Panc1 (cell line): ENCODE results near the gene S100A2. TPM values are rescaled to one million over a fixed set of nuclear protein-coding genes. Genes with fewer than 3 reads are reported as not detected.
"Not testable (repeated sequence)": the region's sequence is repeated elsewhere in the genome, so short reads cannot be mapped to it uniquely, and the experiment has no call there.

Experiments used
- ATAC-seq: fragments of 200-7000 bp; cut with Tn5 transposase; 2 replicates; pipeline ENCODE4 v1.9.1; 2020; ENCODE audit warnings: mild to moderate bottlenecking, moderate library complexity
- BruUV-seq: library from RNA; stranded (reverse); fragments of 400-500 nt; replicated peaks from 2 replicates; lab custom pipeline; 2021; lab: Mats Ljungman, UMichigan
- CTCF ChIA-PET: fragments of 300-600 bp; sonication (Branson Sonifier 250); formaldehyde crosslinking; loops from one replicate; lab custom pipeline; 2022; ENCODE audit warnings: antibody characterized with exemption; lab: Charles Lee
- POLR2A ChIA-PET: fragments of 300-600 bp; sonication (Branson Sonifier 250); formaldehyde crosslinking; loops from one replicate; lab custom pipeline; 2022; ENCODE audit warnings: antibody characterized with exemption; lab: Charles Lee
- DNase-seq: peaks from one replicate; pipeline ENCODE4 v3.0.0-alpha.2; 2010; ENCODE audit warnings: low read depth, low spot score
- H3K27ac ChIP-seq: 2 replicates; pipeline ENCODE4 v1.5.1; 2011; ENCODE audit warnings: mild to moderate bottlenecking, low read length, inconsistent platforms
- H3K27me3 ChIP-seq: fragments of 200-500 bp; sonication (Bioruptor generic); 2 replicates; pipeline ENCODE4 v1.6.0; 2014; ENCODE audit warnings: low read length, inconsistent platforms; ENCODE audit not compliant: control insufficient read depth, insufficient read depth
- H3K36me3 ChIP-seq: fragments of 200-500 bp; sonication (Bioruptor generic); 2 replicates; pipeline ENCODE4 v1.5.1; 2014; ENCODE audit warnings: inconsistent platforms, mild to moderate bottlenecking, low read length, moderate library complexity; ENCODE audit not compliant: control insufficient read depth, insufficient read depth
- H3K4me1 ChIP-seq: 2 replicates; pipeline ENCODE4 v1.5.1; 2011; ENCODE audit warnings: inconsistent platforms, mild to moderate bottlenecking, low read length, moderate library complexity; ENCODE audit not compliant: control insufficient read depth, insufficient read depth
- H3K4me3 ChIP-seq, 2 experiments: 2 replicates each; pipeline ENCODE4 v1.5.1; 2011 to 2012; ENCODE audit warnings: low read depth in 2 of 2, low read length in 2 of 2, mild to moderate bottlenecking in 2 of 2, inconsistent platforms in 1 of 2, moderate library complexity in 1 of 2
- H3K9me3 ChIP-seq: fragments of 200-500 bp; sonication (Bioruptor generic); 2 replicates; pipeline ENCODE4 v1.5.1; 2014; ENCODE audit warnings: low read depth, mild to moderate bottlenecking, inconsistent platforms, low read length, moderate library complexity; ENCODE audit not compliant: control insufficient read depth, insufficient read depth
- POLR2AphosphoS5 ChIP-seq: IDR thresholded peaks from 2 replicates; pipeline ENCODE4 v1.6.1; 2012; ENCODE audit warnings: mild to moderate bottlenecking, low read depth, low read length, moderate library complexity
- REST ChIP-seq, 2 experiments: IDR thresholded peaks; 2 replicates each; pipeline ENCODE4 v1.6.1; 2011 to 2012; ENCODE audit warnings: low read depth in 2 of 2, control low read depth in 1 of 2, low read length in 1 of 2, mild to moderate bottlenecking in 1 of 2, moderate library complexity in 1 of 2; ENCODE audit not compliant: insufficient read depth in 1 of 2
- SIN3A ChIP-seq: IDR thresholded peaks from 2 replicates; pipeline ENCODE4 v1.6.1; 2012; ENCODE audit warnings: low read depth, mild to moderate bottlenecking, low read length, moderate library complexity, borderline replicate concordance; ENCODE audit not compliant: insufficient read depth
- TCF7L2 ChIP-seq: IDR thresholded peaks from 2 replicates; pipeline ENCODE4 v1.6.1; 2011; ENCODE audit warnings: mild to moderate bottlenecking, low read depth, low read length, inconsistent platforms
- in situ Hi-C: cut with HindIII; loops from 2 replicates; pipeline ENCODE4 v1.10.0; 2016; ENCODE audit warnings: low sequenced_read_pairs, low pct_unique_long_range_greater_than_20kb
- intact Hi-C: fragments of 100-400 bp; cut with micrococcal nuclease; formaldehyde crosslinking; loops from one replicate; pipeline ENCODE4 v1.10.0; 2022; ENCODE audit not compliant: unreplicated experiment
- total RNA-seq: library from RNA; stranded (reverse); gene quantifications from one replicate; pipeline ENCODE4 v1.2.1, GENCODE V29; 2021; ENCODE audit not compliant: unreplicated experiment
- TF ChIP-seq, protein P1 (sequence below): fragments of 450-650 bp; IDR thresholded peaks from 2 replicates; pipeline ENCODE4 v1.5.1; 2017; ENCODE audit warnings: mild to moderate bottlenecking

The S100A2 gene
- total RNA-seq, 1 experiment from 2014 or later = 6.2 TPM

DNA sequence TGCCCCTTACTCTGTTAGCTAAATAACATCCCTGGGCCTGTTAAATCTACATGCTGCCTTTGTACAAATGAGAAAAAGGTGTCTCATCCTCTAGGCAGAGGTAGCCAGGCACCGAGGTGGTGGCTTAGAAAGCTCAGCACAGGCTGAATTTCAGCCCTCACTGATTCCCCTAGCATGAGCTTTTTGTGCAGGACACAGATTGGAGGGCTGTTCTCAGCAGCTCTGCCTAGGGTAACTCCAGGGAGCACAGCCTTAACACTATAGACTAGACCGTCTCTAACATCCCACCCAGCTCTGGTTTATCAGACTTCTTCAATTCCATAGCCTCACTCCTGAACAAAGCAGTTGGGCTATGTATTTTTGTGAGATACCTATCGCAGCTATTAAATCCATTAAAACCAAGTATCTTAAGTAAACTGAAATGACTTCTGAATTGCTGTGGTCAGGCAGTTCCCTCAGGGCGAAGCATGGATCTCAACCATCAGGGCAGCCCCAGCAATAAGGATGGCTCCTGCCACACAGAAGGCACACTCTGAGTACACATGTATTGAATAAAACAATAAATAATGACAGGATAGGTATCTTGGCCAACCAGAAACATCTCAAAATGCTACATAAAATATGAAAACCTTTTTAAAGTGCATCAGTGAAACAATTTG is 44.7 kb downstream of the S100A2 start:
- Histone ChIP-seq H3K4me1 (peaks cover 3% of the 10 kb centered on the region; the same call in 1 of the 2 replicates), H3K27ac (peak overlapping the region; percentile 53), H3K9me3 (no peaks in the 10 kb centered on the region), H3K36me3 (no peaks in the 10 kb centered on the region), H3K4me3 (no peak overlapping the region), H3K27me3 (no peaks in the 10 kb centered on the region)
- TF ChIP-seq SIN3A = no peak
- no peak for TF ChIP-seq POLR2AphosphoS5
- no peak for TF ChIP-seq TCF7L2
- TF ChIP-seq, protein P1, sequence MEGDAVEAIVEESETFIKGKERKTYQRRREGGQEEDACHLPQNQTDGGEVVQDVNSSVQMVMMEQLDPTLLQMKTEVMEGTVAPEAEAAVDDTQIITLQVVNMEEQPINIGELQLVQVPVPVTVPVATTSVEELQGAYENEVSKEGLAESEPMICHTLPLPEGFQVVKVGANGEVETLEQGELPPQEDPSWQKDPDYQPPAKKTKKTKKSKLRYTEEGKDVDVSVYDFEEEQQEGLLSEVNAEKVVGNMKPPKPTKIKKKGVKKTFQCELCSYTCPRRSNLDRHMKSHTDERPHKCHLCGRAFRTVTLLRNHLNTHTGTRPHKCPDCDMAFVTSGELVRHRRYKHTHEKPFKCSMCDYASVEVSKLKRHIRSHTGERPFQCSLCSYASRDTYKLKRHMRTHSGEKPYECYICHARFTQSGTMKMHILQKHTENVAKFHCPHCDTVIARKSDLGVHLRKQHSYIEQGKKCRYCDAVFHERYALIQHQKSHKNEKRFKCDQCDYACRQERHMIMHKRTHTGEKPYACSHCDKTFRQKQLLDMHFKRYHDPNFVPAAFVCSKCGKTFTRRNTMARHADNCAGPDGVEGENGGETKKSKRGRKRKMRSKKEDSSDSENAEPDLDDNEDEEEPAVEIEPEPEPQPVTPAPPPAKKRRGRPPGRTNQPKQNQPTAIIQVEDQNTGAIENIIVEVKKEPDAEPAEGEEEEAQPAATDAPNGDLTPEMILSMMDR = no peak
- TF ChIP-seq REST (IDR thresholded peaks at IDR 0.05; ENCODE audit: insufficient read depth in 1 of 2, low read depth in 2 of 2, low read length in 1 of 2) = no peak
- CTCF ChIA-PET = interaction anchor here (1.8 kb wide), 1 partner anchor 12 kb away, joined by 10 read pairs; no protein-coding TSS in a partner anchor
- DNase-seq (no peak), ATAC-seq (peak; percentile 65; the same call in 1 of the 2 replicates)
- intact Hi-C loops (no loop called here), in situ Hi-C loops (no loop called here)
- POLR2A ChIA-PET = interaction anchor here (0.5 to 1.3 kb wide), 2 partner anchors 9 to 113 kb away, joined by 3 read pairs; partner anchors contain the start of gene CHTOP
- BruUV-seq = no TSS peak

DNA sequence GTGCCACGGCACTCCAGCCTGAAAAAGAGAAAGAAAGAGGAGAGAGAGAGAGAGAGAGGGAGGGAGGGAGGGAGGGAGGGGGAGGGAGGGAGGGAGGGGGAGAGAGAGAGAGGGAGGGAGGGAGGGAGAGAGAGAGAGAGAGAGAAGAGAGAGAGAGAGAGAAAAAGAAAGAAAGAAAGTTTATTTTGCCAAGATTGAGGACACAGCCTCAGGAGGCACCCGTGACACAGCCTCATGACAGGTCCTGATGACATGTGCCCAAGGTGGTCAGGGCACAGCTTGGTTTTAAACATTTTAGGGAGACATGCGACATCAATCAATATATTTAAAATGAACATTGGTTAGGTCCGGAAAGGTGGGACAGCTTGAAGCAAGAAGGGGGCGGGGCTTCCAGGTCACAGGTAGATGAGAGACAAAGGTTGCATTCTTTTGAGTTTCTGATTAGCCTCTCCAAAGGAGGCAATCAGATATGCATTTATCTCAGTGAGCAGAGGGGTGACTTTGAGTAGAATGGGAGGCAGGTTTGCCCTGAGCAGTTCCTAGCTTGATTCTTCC is 45.4 kb downstream of the S100A2 start:
- H3K27me3 ChIP-seq, intact Hi-C loops, in situ Hi-C loops, H3K36me3 ChIP-seq, H3K4me1 ChIP-seq, BruUV-seq, ATAC-seq, DNase-seq, H3K9me3 ChIP-seq, H3K4me3 ChIP-seq, H3K27ac ChIP-seq: not testable (repeated sequence)
- ChIA-PET CTCF (interaction anchor here (1.3 to 1.8 kb wide), 2 partner anchors 10 to 13 kb away, joined by 4 to 10 read pairs; no protein-coding TSS in a partner anchor), POLR2A (interaction anchor here (1.3 kb wide), 1 partner anchor 114 kb away, joined by 3 read pairs; the partner anchor contains the start of gene CHTOP)
